SK-N-SH treated with all-trans-retinoic acid at 6 μM for 48 hours (cell line): Measurements from ENCODE around the gene CACNA1H.

ENCODE experiments used
- ATAC-seq: fragments of 200-7000 bp; cut with Tn5 transposase; 3 replicates; pipeline ENCODE4 v1.9.1; 2020; ENCODE audit warnings: mild to moderate bottlenecking, moderate library complexity
- ARNTL ChIP-seq: fragments of 450-650 bp; formaldehyde crosslinking; IDR thresholded peaks from 2 replicates; pipeline ENCODE4 v1.5.0; 2020; ENCODE audit warnings: low read depth, mild to moderate bottlenecking, moderate library complexity, borderline replicate concordance
- BACH2 ChIP-seq: fragments of 250-450 bp; sonication (Bioruptor Pico); IDR thresholded peaks from 2 replicates; pipeline ENCODE4 v1.9.0; 2021; ENCODE audit warnings: mild to moderate bottlenecking, borderline replicate concordance
- CREB5 ChIP-seq: fragments of 250-450 bp; sonication (Bioruptor Pico); IDR thresholded peaks from 2 replicates; pipeline ENCODE4 v1.5.1; 2020; ENCODE audit warnings: low read depth, mild to moderate bottlenecking, moderate library complexity
- CSRNP3 ChIP-seq: fragments of 250-450 bp; sonication (Bioruptor Pico); IDR thresholded peaks from 2 replicates; pipeline ENCODE4 v1.5.1; 2021; ENCODE audit warnings: mild to moderate bottlenecking, moderate library complexity
- ESRRG ChIP-seq: fragments of 250-450 bp; sonication (Bioruptor Pico); IDR thresholded peaks from 2 replicates; pipeline ENCODE4 v1.6.1; 2021; ENCODE audit warnings: mild to moderate bottlenecking
- GLIS3 ChIP-seq: fragments of 250-450 bp; sonication (Bioruptor Pico); IDR thresholded peaks from 2 replicates; pipeline ENCODE4 v1.5.0; 2020; ENCODE audit warnings: mild to moderate bottlenecking, moderate library complexity
- ISL1 ChIP-seq: fragments of 250-450 bp; sonication (Bioruptor Pico); IDR thresholded peaks from 2 replicates; pipeline ENCODE4 v2.1.2; 2022; ENCODE audit warnings: mild to moderate bottlenecking, moderate library complexity
- OSR1 ChIP-seq: fragments of 250-450 bp; sonication (Bioruptor Pico); IDR thresholded peaks from 2 replicates; pipeline ENCODE4 v1.8.0; 2022; ENCODE audit warnings: moderate library complexity, mild to moderate bottlenecking, inconsistent platforms
- PATZ1 ChIP-seq: fragments of 250-450 bp; sonication (Bioruptor Pico); IDR thresholded peaks from 2 replicates; pipeline ENCODE4 v1.8.0; 2020; ENCODE audit warnings: mild to moderate bottlenecking, moderate library complexity, borderline replicate concordance
- POU6F1 ChIP-seq: fragments of 250-450 bp; sonication (Bioruptor Pico); IDR thresholded peaks from 2 replicates; pipeline ENCODE4 v1.8.0; 2021; ENCODE audit warnings: low read depth, mild to moderate bottlenecking, moderate library complexity, borderline replicate concordance
- PPARA ChIP-seq: fragments of 250-450 bp; sonication (Bioruptor Pico); IDR thresholded peaks from 2 replicates; pipeline ENCODE4 v1.5.0; 2020; ENCODE audit warnings: mild to moderate bottlenecking, borderline replicate concordance
- SNAI2 ChIP-seq: fragments of 250-450 bp; sonication (Bioruptor Pico); IDR thresholded peaks from 2 replicates; pipeline ENCODE4 v1.5.0; 2020; ENCODE audit warnings: mild to moderate bottlenecking, moderate library complexity
- TCF4 ChIP-seq: fragments of 250-450 bp; sonication (Bioruptor Pico); IDR thresholded peaks from 2 replicates; pipeline ENCODE4 v1.8.0; 2021; ENCODE audit warnings: mild to moderate bottlenecking, moderate library complexity, borderline replicate concordance
- TOX ChIP-seq: fragments of 250-450 bp; sonication (Bioruptor Pico); IDR thresholded peaks from 2 replicates; pipeline ENCODE4 v1.8.0; 2021; ENCODE audit warnings: mild to moderate bottlenecking, moderate library complexity, borderline replicate concordance
- TSHZ2 ChIP-seq: fragments of 250-450 bp; sonication (Bioruptor Pico); IDR thresholded peaks from 2 replicates; pipeline ENCODE4 v1.5.0; 2020; ENCODE audit warnings: mild to moderate bottlenecking, moderate library complexity
- ZFP3 ChIP-seq: fragments of 250-450 bp; sonication (Bioruptor Pico); IDR thresholded peaks from 2 replicates; pipeline ENCODE4 v1.5.0; 2020; ENCODE audit warnings: mild to moderate bottlenecking, moderate library complexity
- ZFP30 ChIP-seq: fragments of 450-650 bp; formaldehyde crosslinking; IDR thresholded peaks from 2 replicates; pipeline ENCODE4 v1.5.0; 2022; ENCODE audit warnings: mild to moderate bottlenecking, moderate library complexity
- ZNF565 ChIP-seq: fragments of 450-650 bp; formaldehyde crosslinking; conservative IDR thresholded peaks from 2 replicates; pipeline ENCODE4 v1.5.0; 2020; ENCODE audit warnings: low read depth, mild to moderate bottlenecking, moderate library complexity
- ZNF70 ChIP-seq: fragments of 450-650 bp; formaldehyde crosslinking; IDR thresholded peaks from 2 replicates; pipeline ENCODE4 v1.5.0; 2020; ENCODE audit warnings: mild to moderate bottlenecking, moderate library complexity
- ZNF8 ChIP-seq: fragments of 450-650 bp; formaldehyde crosslinking; IDR thresholded peaks from 2 replicates; pipeline ENCODE4 v1.5.0; 2020; ENCODE audit warnings: mild to moderate bottlenecking, moderate library complexity

CACNA1H gene

GRCh38 chr16:1164975-1165374, 12.1 kb downstream of the CACNA1H start:
- TF ChIP-seq TOX (no peak), ZFP3 (no peak), PATZ1 (CRISPR knock-in tag) (no peak), BACH2 (CRISPR knock-in tag) (no peak), CREB5 (no peak), ISL1 (no peak), TSHZ2 (CRISPR knock-in tag) (no peak), SNAI2 (no peak), POU6F1 (CRISPR knock-in tag) (no peak), ZNF565 (CRISPR knock-in tag) (no peak), CSRNP3 (no peak), ESRRG (CRISPR knock-in tag) (no peak), ZNF8 (CRISPR knock-in tag) (no peak), TCF4 (CRISPR knock-in tag) (no peak), ZFP30 (CRISPR knock-in tag) (no peak), OSR1 (CRISPR knock-in tag) (no peak), ARNTL (no peak), GLIS3 (CRISPR knock-in tag) (no peak), ZNF70 (CRISPR knock-in tag) (no peak)
- ATAC-seq, result no peak

- TF ChIP-seq ZNF8 (CRISPR knock-in tag), result no peak
- no peak for ATAC-seq
Measured at GRCh38 chr16:1165511-1165910, 12.6 kb downstream of the CACNA1H start.

GRCh38 chr16:1167276-1168107, 14.6 kb downstream of the CACNA1H start:
- ATAC-seq, result no peak
- TF ChIP-seq POU6F1 (CRISPR knock-in tag) (no peak), ZFP30 (CRISPR knock-in tag) (no peak), CREB5 (no peak), PPARA (CRISPR knock-in tag) (no peak), ISL1 (no peak)
- TF ChIP-seq, all 23 proteins: peak for 0
